ENCODE measurements around the gene CXCL12. TPM values are rescaled to one million over a fixed set of nuclear protein-coding genes. Genes with fewer than 3 reads are reported as not detected.
A peak's percentile ranks its signal among the peaks of the same experiment; 100 is the strongest.

CXCL12 gene
- total and polyA plus RNA-seq, 4 donors: 23.7 to 91.4 (median 51.8) TPM

DNA sequence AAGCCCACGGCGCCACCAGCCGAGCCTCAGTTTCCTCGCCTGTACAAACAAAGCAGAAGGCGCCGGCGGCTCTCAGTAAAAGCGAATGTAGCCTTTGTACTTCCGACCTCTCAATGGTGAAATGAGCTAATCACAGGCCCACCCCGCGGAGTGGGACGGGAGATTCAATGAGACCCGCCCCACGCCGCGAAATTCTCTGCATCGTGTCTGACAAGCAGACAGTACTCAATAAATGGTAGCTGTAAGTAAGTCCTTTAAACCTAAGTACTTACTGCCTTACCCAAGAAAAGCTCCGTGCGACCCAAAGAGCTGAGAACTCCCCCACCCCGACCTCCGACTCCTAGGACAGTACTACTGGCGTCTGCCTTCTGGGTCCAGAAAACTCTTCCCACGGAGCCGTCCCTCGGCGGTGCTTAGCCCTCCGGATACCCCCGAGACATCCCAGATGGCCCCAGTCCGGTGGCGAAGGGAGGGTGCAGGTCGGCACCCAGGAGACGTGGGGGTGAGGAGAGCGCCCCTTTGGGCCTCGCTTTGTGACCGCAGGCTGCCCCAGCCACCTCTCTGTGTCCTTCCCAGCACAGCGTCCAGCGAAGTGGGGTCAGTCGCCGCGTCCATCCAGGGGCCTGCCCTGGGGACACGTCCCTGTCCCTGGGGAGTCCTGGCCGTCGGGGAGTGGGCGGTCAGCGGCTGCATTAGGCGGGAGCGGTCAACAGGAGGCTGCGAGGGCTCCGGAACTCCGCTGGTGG lies 972 bp upstream of the CXCL12 start:
- H3K4me1 ChIP-seq (ENCODE audit: control insufficient read depth in 5 of 5, insufficient read depth in 5 of 5, low read length in 5 of 5): peaks cover 0 to 32% (median 11%) of the 10 kb centered on the region in 5 donors
- peak in 1 of 3 donors; percentile 22 for DNase-seq
- H3K9me3 ChIP-seq (ENCODE audit: control insufficient read depth in 4 of 4, insufficient read depth in 3 of 4, low read length in 3 of 4): peaks cover 0 to 4% (median 0%) of the 10 kb centered on the region in 4 donors
- H3K4me3 ChIP-seq: no peak overlapping the region
- WGBS, 2 donors: 18 to 26% methylated on average over 48 to 50 of the region's 50 CpGs
- TF ChIP-seq, protein P1, sequence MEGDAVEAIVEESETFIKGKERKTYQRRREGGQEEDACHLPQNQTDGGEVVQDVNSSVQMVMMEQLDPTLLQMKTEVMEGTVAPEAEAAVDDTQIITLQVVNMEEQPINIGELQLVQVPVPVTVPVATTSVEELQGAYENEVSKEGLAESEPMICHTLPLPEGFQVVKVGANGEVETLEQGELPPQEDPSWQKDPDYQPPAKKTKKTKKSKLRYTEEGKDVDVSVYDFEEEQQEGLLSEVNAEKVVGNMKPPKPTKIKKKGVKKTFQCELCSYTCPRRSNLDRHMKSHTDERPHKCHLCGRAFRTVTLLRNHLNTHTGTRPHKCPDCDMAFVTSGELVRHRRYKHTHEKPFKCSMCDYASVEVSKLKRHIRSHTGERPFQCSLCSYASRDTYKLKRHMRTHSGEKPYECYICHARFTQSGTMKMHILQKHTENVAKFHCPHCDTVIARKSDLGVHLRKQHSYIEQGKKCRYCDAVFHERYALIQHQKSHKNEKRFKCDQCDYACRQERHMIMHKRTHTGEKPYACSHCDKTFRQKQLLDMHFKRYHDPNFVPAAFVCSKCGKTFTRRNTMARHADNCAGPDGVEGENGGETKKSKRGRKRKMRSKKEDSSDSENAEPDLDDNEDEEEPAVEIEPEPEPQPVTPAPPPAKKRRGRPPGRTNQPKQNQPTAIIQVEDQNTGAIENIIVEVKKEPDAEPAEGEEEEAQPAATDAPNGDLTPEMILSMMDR (IDR thresholded peaks at IDR 0.05; ENCODE audit: control extremely low read depth, extremely low read depth): no peak
- no peak overlapping the region for H3K9ac ChIP-seq (ENCODE audit: insufficient read depth in 1 of 2, low read length in 2 of 2)
- H3K36me3 ChIP-seq (ENCODE audit: control insufficient read depth in 4 of 4, insufficient read depth in 4 of 4, low read length in 4 of 4): peaks cover 0 to 1% (median 0%) of the 10 kb centered on the region in 4 donors
- ATAC-seq (ENCODE audit: insufficient read depth, low FRiP score): no peak
- peaks cover 0 to 13% (median 10%) of the 10 kb centered on the region in 3 donors for H3K27me3 ChIP-seq (ENCODE audit: control insufficient read depth in 3 of 3, insufficient read depth in 3 of 3, low read length in 2 of 3)
- H3K27ac ChIP-seq (ENCODE audit: low read depth in 1 of 2, low read length in 1 of 2): no peak overlapping the region

DNA sequence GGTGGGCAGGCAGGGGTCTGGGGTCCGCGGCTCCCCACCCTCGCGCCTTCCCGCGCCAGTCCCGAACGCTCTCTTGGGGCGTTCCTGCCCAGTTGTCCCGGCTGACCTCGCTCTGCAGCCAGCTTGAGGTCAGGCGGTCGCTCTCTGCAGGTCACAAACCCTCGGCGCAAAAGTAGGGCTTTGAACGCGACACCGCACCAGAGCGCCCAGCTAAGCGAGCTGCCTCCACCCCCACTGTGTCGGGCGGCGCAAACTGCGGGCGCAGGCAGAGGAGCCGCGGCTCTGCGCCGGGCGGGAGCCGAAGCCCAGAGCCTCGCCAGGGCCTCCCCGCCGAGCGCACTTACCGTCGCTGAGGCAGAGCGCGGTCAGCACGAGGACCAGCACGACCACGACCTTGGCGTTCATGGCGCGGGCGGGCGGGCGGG lies 284 bp downstream of the CXCL12 start:
- Histone ChIP-seq H3K9me3 (ENCODE audit: control insufficient read depth in 4 of 4, insufficient read depth in 3 of 4, low read length in 3 of 4) (peaks cover 0 to 6% (median 0%) of the 10 kb centered on the region in 4 donors), H3K4me3 (peak overlapping the region; percentile 59), H3K27ac (ENCODE audit: low read depth in 1 of 2, low read length in 1 of 2) (peak overlapping the region; percentile 6 to 54), H3K4me1 (ENCODE audit: control insufficient read depth in 5 of 5, insufficient read depth in 5 of 5, low read length in 5 of 5) (peaks cover 0 to 32% (median 13%) of the 10 kb centered on the region in 5 donors), H3K36me3 (ENCODE audit: control insufficient read depth in 4 of 4, insufficient read depth in 4 of 4, low read length in 4 of 4) (peaks cover 0 to 8% (median 3%) of the 10 kb centered on the region in 4 donors), H3K9ac (ENCODE audit: insufficient read depth in 1 of 2, low read length in 2 of 2) (no peak overlapping the region), H3K27me3 (ENCODE audit: control insufficient read depth in 3 of 3, insufficient read depth in 3 of 3, low read length in 2 of 3) (peaks cover 0 to 14% (median 13%) of the 10 kb centered on the region in 3 donors)
- WGBS, 2 donors: 0 to 1% methylated on average over 33 to 48 of the region's 48 CpGs
- DNase-seq (no peak), ATAC-seq (ENCODE audit: insufficient read depth, low FRiP score) (peak; percentile 12)
- TF ChIP-seq, protein P1 (IDR thresholded peaks at IDR 0.05; ENCODE audit: control extremely low read depth, extremely low read depth): no peak

DNA sequence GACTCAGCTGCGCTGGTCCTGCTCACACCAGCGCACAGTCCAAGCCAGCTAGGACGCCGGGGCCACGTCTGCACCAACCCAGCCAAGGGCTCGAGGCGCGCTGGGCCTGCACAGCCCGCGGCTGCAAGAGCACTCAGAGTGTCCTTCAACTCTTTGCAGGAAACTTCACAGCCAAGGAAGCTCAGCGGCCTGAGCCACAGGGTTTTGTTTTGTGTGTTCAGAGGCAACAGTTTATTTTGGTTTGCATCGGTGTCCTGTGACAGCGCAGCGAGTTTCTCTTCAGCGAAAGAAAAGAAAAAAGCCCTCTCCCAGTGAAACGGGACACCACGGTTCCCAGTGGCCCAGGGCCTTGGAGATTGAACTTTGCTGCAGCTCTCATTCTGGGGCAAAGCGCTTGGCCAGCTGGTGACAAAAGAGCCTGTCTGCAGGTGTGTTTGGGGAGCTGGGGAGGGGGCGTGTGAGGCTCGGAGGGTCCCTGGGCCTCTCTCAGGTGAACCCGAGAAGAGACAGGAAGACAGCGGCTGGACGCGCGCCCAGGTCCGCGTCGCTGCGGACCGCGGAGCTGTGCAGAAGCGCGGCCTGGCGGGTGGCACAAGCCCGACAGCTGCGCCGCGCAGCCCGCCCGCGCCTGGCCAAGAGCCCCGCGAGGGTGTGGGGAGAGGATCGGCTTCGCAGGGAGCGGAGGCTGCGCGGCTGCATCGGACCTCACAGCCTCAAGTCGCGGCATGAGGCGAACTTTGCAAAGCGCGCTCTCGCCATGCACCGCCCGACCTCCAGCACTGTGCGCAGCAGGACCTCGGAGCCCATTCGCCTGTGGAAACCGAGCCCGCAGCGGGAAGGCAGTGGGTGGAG lies 922 bp downstream of the CXCL12 start:
- H3K4me3 ChIP-seq: peak overlapping the region; percentile 59
- H3K9ac ChIP-seq (ENCODE audit: insufficient read depth in 1 of 2, low read length in 2 of 2): no peak overlapping the region
- H3K27me3 ChIP-seq (ENCODE audit: control insufficient read depth in 3 of 3, insufficient read depth in 3 of 3, low read length in 2 of 3): peaks cover 0 to 14% (median 13%) of the 10 kb centered on the region in 3 donors
- 1 to 3% methylated on average over 60 to 63 of the region's 63 CpGs for WGBS, 2 donors
- H3K36me3 ChIP-seq (ENCODE audit: control insufficient read depth in 4 of 4, insufficient read depth in 4 of 4, low read length in 4 of 4): peaks cover 0 to 13% (median 6%) of the 10 kb centered on the region in 4 donors
- ATAC-seq (ENCODE audit: insufficient read depth, low FRiP score) (no peak), DNase-seq (peak; percentile 50 to 71 (median 57))
- TF ChIP-seq, protein P1 (IDR thresholded peaks at IDR 0.05; ENCODE audit: control extremely low read depth, extremely low read depth): no peak
- H3K4me1 ChIP-seq (ENCODE audit: control insufficient read depth in 5 of 5, insufficient read depth in 5 of 5, low read length in 5 of 5): peaks cover 0 to 27% (median 7%) of the 10 kb centered on the region in 5 donors
- H3K27ac ChIP-seq (ENCODE audit: low read depth in 1 of 2, low read length in 1 of 2): peak overlapping the region; percentile 6 to 54
- H3K9me3 ChIP-seq (ENCODE audit: control insufficient read depth in 4 of 4, insufficient read depth in 3 of 4, low read length in 3 of 4): peaks cover 0 to 6% (median 0%) of the 10 kb centered on the region in 4 donors

Measured in lung (tissue), 12 donors.